Activated T-helper 1 cell treated with Interleukin-2 at 50 U/mL for 16 hours (primary cell): ENCODE data around the gene ACCS.

Experiments used
- DNase-seq: peaks from one replicate; pipeline ENCODE4 v3.0.0-alpha.2; 2020; ENCODE audit warnings: low read depth

The ACCS gene

GRCh38 chr11:44037658-44037998, 28.4 kb upstream of the ACCS start:
- no peak for DNase-seq

DNA sequence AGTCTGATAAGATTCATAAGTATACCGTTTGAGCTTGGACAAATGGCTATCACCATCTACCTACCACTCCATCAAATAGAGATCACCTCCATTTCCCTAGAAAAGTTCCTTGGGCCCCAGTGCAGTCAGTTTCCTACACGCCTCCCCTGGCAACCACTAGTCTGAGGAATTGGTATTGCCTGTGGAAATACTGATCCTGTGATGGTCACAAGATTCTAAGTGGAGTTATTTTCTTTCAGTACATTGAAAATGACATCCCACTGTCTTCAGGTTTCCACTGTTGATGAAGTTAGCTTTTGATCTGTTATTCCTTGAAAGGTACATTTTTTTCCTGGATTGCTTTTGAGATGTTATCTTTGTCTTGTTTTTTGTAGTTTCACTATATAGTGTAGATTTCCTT, 22.9 kb upstream of the ACCS start:
- DNase-seq, result no peak

DNA sequence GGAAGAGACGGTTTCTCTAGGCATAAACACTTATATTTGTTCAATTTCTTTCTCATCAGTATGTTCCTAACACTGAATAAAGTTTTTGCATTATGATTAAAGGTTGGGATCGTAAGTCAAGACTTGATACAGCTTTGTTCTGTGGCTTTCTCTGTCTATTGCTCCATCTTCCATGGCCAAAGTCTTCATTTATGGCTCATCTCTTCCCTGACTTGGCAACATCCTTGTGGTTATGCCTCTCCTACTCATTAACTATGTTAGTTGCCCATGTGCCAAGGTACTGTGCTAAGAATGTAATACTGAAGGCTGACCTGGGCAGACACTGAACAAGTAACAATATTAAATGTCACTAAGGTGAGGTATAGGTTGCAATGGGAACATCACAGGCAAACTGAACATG, 19.9 kb upstream of the ACCS start:
- DNase-seq, result no peak

GRCh38 chr11:44047298-44047697, 18.8 kb upstream of the ACCS start:
- DNase-seq, result no peak

DNA sequence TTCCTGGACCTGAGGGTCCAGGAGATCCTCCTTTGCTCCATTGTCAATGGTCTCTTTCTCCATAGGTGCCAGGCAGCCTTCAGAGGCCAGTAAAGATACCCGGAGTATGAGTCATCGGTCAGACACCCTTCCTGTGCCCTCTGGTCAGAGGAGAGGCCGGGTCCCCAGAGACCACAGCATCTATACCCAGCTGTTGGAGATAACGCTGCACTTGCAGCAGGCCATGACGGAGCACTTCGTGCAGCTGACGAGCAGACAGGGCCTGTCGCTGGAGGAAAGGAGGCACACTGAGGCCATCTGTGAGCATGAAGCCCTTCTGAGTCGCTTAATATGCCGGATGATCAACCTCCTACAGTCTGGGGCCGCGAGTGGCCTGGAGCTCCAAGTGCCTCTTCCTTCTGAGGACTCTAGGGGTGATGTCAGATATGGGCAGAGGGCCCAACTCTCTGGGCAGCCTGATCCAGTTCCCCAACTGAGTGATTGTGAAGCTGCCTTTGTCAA, 18.1 kb upstream of the ACCS start, which contains the start of gene ACCSL:
Gene ACCSL (plus strand): TSS at position 51 of the 501 bp plus-strand sequence. CDS start 56 bp downstream, at position 107.
- no peak for DNase-seq

DNA sequence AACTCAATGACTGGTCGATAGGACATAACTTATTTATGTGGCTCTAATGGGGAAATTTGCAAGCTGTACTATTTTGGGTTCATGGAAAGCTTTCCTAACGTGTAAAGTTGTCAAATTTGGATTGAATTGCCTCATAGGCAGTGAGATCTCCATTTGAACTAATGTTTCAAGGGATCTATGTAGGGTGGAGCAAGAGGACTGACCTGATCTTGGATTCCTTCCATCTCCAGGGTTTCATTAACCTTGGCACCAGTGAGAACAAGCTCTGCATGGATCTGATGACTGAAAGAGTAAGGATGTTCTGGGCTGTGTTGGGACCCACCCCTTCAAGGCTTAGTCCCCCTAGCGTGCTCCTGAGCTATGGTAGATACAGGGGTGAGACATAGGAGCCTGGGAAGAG, 16.2 kb upstream of the ACCS start:
- no peak for DNase-seq

- DNase-seq, result no peak
Measured at GRCh38 chr11:44051171-44051570, 14.9 kb upstream of the ACCS start.

DNA sequence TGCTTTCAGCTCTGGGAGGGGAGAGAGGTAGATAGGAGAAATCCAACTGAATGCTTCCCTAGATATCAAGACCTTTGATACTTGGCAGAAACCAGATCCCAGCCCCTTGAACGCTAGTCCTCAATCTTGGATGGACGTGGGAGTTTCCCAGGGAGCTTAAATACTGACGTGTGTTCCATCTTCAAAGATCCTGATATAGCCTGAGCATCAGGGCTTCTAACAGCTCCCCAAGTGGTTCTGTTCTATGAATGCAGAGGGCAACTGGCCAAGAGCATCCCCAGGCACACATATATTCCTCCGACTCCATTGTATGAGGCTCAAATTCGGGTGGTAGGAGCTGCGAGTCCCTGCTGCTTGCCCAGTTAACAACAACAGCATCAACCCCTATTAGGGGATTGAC, 8.7 kb upstream of the ACCS start:
- no peak for DNase-seq

- DNase-seq, result no peak
Measured at GRCh38 chr11:44058275-44058674, 7.8 kb upstream of the ACCS start.

DNA sequence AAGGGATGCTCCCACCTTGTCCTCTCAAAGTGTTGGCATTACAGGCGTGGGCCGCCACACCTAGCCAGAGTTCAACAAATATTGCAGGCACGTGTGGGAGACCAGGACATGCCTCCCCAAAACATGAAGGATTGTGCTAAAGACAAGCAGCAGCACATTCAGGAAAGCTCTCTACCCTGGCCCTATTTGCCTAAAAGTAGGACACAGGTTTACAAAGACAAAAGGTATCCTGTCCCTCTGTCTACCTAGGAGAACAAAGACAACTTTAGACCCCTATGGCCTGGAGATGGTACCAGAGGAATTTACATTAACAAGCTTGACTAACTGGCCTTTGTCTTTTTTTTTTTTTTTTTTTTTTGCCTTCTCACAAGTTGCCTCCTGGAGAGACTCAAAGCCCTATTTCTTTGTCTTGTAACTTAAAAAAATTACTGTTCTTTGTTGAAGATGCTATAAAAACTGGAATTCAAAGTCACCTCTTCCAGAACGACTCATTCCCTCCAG, 859 bp upstream of the ACCS start:
- DNase-seq, result no peak

DNA sequence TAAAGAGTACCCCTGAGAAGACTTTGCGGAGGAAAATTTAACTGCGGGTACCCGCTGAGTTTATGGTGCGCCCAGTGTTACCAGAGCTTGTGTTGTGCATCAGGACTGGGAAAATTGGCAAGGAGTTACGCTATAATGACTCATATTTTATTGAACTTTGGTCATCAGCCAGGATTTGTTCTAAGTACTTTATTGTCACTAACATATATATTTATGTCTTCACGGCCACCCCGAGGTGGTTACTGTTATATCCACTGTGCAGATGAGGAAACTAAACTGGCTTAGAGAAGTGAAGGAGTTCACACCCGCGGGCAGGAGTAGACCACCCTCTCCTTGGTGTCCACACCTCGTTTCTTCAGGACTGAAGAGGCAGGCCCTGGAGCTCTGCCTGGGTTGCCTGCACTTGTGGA, 667 bp downstream of the ACCS start:
- no peak for DNase-seq

- no peak for DNase-seq
Measured at GRCh38 chr11:44067266-44067665, 1.2 kb downstream of the ACCS start.

DNA sequence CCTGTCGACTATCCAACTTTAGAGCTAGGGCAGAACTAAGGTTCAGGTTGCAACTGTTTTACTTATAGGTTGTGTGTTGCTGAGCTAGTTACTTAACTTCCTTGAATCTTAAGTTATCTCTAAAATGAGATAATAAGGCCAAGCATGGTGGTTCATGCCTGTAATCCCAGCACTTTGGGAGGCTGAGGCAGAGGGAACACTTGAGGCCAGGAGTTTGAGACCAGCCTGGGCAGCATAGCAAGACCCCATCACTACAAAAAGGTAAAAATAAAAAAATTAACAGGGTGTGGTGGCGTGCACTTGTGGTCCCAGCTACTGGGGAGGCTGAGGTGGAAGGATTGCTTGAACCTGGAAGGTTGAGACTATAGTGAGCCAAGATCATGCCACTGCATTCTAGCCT, 2.1 kb downstream of the ACCS start:
- no peak for DNase-seq

DNA sequence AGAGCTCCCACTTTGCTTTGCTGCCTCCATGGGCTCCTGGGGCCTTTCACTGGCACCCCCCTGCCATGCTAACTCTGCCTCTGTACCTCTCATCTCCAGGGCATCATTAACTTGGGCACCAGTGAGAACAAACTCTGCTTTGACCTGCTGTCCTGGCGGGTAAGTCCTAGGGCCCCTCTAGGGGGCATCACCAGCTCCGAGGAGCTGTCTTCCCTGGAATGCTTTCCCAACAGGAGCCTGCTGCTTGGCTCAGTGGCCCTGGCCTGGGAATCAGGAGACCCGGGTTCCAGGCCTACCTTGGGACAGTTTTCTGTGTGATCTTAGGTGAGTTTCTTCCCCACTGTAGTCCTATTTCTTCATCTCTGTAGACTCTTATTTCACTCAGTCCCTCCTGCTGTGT, 5.1 kb downstream of the ACCS start:
- DNase-seq, result no peak

- no peak for DNase-seq
Measured at GRCh38 chr11:44072757-44073658, 6.9 kb downstream of the ACCS start.

GRCh38 chr11:44078794-44079193, 12.7 kb downstream of the ACCS start:
- DNase-seq, result no peak

- DNase-seq, result no peak
Measured at GRCh38 chr11:44079376-44079775, 13.3 kb downstream of the ACCS start.

GRCh38 chr11:44080951-44081350, 14.9 kb downstream of the ACCS start:
- no peak for DNase-seq

GRCh38 chr11:44082645-44083044, 16.6 kb downstream of the ACCS start:
- DNase-seq, result no peak

GRCh38 chr11:44083433-44083832, 17.4 kb downstream of the ACCS start:
- no peak for DNase-seq

GRCh38 chr11:44083906-44084305, 17.8 kb downstream of the ACCS start:
- DNase-seq, result no peak

DNA sequence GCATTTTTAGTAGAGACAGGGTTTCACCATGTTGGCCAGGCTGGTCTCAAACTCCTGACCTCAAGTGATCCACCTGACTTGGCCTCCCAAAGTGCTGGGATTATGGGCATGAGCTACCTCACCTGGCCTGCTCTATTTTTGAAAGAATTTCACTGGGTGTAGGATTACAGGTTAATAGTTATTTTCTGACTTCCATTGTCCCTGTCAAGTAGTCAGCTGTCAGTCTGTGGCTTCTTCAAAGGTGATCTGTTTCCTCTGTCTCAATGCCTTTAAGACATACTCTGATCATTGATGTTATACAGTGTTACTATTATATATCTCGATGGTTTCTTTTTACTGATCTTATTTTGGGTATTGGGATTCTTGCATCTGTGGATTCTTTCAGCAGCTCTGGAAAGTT, 19.3 kb downstream of the ACCS start:
- DNase-seq, result no peak

- no peak for DNase-seq
Measured at GRCh38 chr11:44088377-44088776, 22.3 kb downstream of the ACCS start.

GRCh38 chr11:44088871-44089270, 22.8 kb downstream of the ACCS start:
- no peak for DNase-seq
